ENCODE measurements around the gene TTC24. TPM values are rescaled to one million over a fixed set of nuclear protein-coding genes. Genes with fewer than 3 reads are reported as not detected.
"Not testable (repeated sequence)": the region's sequence is repeated elsewhere in the genome, so short reads cannot be mapped to it uniquely, and the experiment has no call there.

Gene TTC24
- polyA plus RNA-seq, 1 of the 3 experiments (the other 2 are of a cell fraction) = not detected

GRCh38 chr1:156602557-156602993, 23.1 kb downstream of the TTC24 start:
- POLR2A ChIA-PET = interaction anchor here (1.8 kb wide), 1 partner anchor 11 kb away, joined by 15 read pairs; the partner anchor contains the start of gene NAXE
- peak overlapping the region; percentile 85; the same call in 1 of the 2 replicates for H3K4me2 ChIP-seq
- no peak for DNase-seq
- no peak overlapping the region for H2AFZ ChIP-seq (ENCODE audit: low read depth)
- peaks cover 6 to 9% of the 10 kb centered on the region in 2 experiments; a peak in 2 of 4 replicates for H3K4me1 ChIP-seq (ENCODE audit: control insufficient read depth in 1 of 2, insufficient read depth in 2 of 2, low read depth in 1 of 2, low read length in 1 of 2)
- H3K4me3 ChIP-seq (ENCODE audit: low read depth in 2 of 2, low read length in 1 of 2) = no peak overlapping the region
- no peaks in the 10 kb centered on the region for H4K20me1 ChIP-seq (ENCODE audit: insufficient read depth)
- H3K27me3 ChIP-seq (ENCODE audit: insufficient read depth) = no peaks in the 10 kb centered on the region
- H3K9ac ChIP-seq = no peak overlapping the region
- H3K36me3 ChIP-seq (replicated peaks in 1 of 2; ENCODE audit: control insufficient read depth in 1 of 2, insufficient read depth in 2 of 2, low read length in 1 of 2) = peaks cover 13 to 20% of the 10 kb centered on the region in 2 experiments
- H3K9me2 ChIP-seq = no peaks in the 10 kb centered on the region
- H3F3A ChIP-seq (replicated peaks; ENCODE audit: insufficient read depth) = peaks cover 13% of the 10 kb centered on the region
- H3K9me3 ChIP-seq = no peaks in the 10 kb centered on the region
- WGBS (ENCODE audit: low lambda C conversion rate) = 59% methylated on average over 10 of the region's 10 CpGs
- peaks cover 32% of the 10 kb centered on the region for H3K79me2 ChIP-seq (ENCODE audit: insufficient read depth)
- TF ChIP-seq ZBTB33 (IDR thresholded peaks at IDR 0.05; ENCODE audit: borderline replicate concordance, low read depth) (no peak), SMC3 (IDR thresholded peaks at IDR 0.05; ENCODE audit: low read depth, low read length) (no peak), GATA2 (CRISPR knock-in tag; IDR thresholded peaks at IDR 0.05) (no peak), PBX3 (IDR thresholded peaks at IDR 0.05) (no peak), SIN3A (IDR thresholded peaks at IDR 0.05; ENCODE audit: borderline replicate concordance, low read depth, low read length) (no peak), YY1 (IDR thresholded peaks at IDR 0.05; ENCODE audit: low read depth) (no peak), NFIC (IDR thresholded peaks at IDR 0.05; ENCODE audit: borderline replicate concordance) (no peak), EP300 (IDR thresholded peaks at IDR 0.05; ENCODE audit: borderline replicate concordance in 1 of 2, low read depth in 1 of 2, low read length in 1 of 2) (no peak), CTCF (IDR thresholded peaks at IDR 0.05) (peak; percentile 63), FOSL2 (IDR thresholded peaks at IDR 0.05; ENCODE audit: borderline replicate concordance, low read depth) (no peak), RAD21 (IDR thresholded peaks at IDR 0.05; ENCODE audit: low read length) (peak; percentile 29; the same call in 1 of the 2 replicates)
- CTCF ChIA-PET = interaction anchor here (0.6 to 3.6 kb wide), 9 partner anchors 8 to 157 kb away, joined by 3 to 24 read pairs (median 6); partner anchors contain the start of genes HAPLN2 and NAXE
- H3K27ac ChIP-seq (ENCODE audit: low read depth in 2 of 2, low read length in 1 of 2) = no peak overlapping the region

- H3K36me3 ChIP-seq (replicated peaks in 1 of 2; ENCODE audit: control insufficient read depth in 1 of 2, insufficient read depth in 2 of 2, low read length in 1 of 2); H4K20me1 ChIP-seq (ENCODE audit: insufficient read depth); POLR2A ChIA-PET; DNase-seq; H2AFZ ChIP-seq (ENCODE audit: low read depth); H3K4me1 ChIP-seq (ENCODE audit: control insufficient read depth in 1 of 2, insufficient read depth in 2 of 2, low read depth in 1 of 2, low read length in 1 of 2); H3K27ac ChIP-seq (ENCODE audit: low read depth in 2 of 2, low read length in 1 of 2); H3K9me3 ChIP-seq; H3K4me3 ChIP-seq (ENCODE audit: low read depth in 2 of 2, low read length in 1 of 2); H3K79me2 ChIP-seq (ENCODE audit: insufficient read depth); CTCF ChIA-PET; H3K9ac ChIP-seq; H3K27me3 ChIP-seq (ENCODE audit: insufficient read depth); H3K9me2 ChIP-seq; H3K4me2 ChIP-seq: not testable (repeated sequence)
- 66% methylated on average over 4 of the region's 4 CpGs for WGBS (ENCODE audit: low lambda C conversion rate)
- H3F3A ChIP-seq (replicated peaks; ENCODE audit: insufficient read depth) = peaks cover 11% of the 10 kb centered on the region
Measured at GRCh38 chr1:156607344-156607743, 27.8 kb downstream of the TTC24 start.

Measured in SK-N-SH (cell line).